ENCODE measurements around the gene MED26. TPM values are rescaled to one million over a fixed set of nuclear protein-coding genes. Genes with fewer than 3 reads are reported as not detected.
A peak's percentile ranks its signal among the peaks of the same experiment; 100 is the strongest.

MED26 gene
- total RNA-seq, 1 donor = 7.3 TPM

DNA sequence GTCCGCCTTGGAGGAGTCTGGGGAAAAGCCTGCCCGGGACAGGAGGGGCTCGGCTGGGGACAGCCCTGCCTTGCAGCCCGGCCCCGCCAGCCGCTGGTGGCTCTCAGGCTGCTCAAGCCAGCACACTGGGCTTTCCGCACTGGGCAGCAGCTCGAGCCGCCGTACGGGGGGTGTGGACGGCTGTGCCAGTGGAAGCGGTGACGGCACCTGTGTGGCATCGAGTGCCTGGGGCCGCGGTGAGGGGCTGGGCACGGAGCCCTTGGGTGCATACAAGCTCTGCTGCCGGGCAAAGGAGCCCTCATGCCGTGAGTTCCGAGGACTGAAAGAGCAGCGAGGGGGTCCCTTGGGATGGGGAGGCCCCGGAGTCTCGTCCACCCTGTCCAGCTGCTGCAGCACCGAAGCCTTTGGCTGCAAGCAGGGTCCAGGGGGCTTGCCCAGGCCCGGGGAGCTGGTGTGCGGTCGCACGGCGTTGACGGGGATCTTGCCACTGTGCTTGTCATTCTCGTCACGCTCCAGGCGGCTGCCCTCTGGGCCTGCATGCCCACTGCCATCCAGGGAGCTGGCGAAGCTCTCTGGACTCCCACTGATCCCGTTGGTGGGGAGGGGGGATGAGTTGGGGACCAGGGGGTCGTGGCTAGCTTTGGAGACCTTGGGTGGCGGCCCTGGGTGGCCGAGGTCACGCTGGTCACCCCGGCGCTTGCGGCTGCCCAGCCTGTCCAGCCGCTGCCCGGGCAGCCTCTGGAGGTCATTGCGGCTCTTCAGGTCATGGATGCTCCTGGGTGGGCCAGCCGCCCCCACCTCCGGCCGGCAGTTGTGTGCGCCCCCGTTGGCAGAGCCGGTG lies 51.1 kb downstream of the MED26 start:
- no peak overlapping the region for H3K4me3 ChIP-seq (ENCODE audit: low read depth, low read length)
- no peak for DNase-seq (ENCODE audit: low read depth)
- TF ChIP-seq, protein P1, sequence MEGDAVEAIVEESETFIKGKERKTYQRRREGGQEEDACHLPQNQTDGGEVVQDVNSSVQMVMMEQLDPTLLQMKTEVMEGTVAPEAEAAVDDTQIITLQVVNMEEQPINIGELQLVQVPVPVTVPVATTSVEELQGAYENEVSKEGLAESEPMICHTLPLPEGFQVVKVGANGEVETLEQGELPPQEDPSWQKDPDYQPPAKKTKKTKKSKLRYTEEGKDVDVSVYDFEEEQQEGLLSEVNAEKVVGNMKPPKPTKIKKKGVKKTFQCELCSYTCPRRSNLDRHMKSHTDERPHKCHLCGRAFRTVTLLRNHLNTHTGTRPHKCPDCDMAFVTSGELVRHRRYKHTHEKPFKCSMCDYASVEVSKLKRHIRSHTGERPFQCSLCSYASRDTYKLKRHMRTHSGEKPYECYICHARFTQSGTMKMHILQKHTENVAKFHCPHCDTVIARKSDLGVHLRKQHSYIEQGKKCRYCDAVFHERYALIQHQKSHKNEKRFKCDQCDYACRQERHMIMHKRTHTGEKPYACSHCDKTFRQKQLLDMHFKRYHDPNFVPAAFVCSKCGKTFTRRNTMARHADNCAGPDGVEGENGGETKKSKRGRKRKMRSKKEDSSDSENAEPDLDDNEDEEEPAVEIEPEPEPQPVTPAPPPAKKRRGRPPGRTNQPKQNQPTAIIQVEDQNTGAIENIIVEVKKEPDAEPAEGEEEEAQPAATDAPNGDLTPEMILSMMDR (IDR thresholded peaks at IDR 0.05; ENCODE audit: insufficient read depth, low read depth, low read length) = no peak

DNA sequence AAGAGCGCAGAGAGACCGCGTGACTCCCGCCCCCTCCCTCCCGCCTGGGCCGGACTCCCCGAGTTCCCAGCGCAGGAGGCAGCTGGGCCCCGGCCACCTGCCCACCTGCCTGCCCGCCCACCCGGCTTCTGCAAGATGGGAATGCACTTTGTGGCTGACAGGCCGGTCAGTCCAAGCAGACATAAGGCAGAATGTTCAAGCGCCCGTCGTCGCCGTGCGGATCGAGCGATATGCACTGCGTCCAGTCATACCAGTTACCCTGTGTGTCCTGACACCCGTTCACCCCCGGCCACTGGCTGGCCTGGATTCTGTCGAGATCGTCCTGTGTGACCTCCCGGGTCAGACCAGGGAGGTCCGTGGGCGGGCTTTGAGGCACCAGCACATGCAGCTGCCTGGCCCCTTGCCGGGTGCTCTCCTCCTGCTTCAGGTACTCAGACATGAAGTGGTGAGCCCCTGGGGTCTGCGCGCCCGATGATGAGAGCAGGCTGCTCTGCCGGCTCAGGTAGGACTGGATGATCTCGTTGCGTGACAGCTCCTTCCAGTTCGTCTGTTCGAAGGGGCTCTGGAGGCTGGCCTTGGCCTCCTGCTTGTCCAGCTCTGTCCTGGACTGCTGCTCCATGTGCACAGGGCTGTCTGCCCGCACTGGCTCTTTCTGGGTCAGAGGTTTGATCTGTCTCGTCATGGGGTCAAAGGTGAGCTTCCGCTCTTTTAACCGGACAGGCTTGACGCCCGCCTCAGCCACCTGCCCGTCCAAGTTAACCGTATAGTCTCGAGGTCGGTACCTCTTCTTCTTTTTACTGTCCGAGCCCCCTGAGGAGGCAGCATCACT lies 51.9 kb downstream of the MED26 start:
- no peak for DNase-seq (ENCODE audit: low read depth)
- TF ChIP-seq, protein P1 (IDR thresholded peaks at IDR 0.05; ENCODE audit: insufficient read depth, low read depth, low read length) = no peak
- no peak overlapping the region for H3K4me3 ChIP-seq (ENCODE audit: low read depth, low read length)

DNA sequence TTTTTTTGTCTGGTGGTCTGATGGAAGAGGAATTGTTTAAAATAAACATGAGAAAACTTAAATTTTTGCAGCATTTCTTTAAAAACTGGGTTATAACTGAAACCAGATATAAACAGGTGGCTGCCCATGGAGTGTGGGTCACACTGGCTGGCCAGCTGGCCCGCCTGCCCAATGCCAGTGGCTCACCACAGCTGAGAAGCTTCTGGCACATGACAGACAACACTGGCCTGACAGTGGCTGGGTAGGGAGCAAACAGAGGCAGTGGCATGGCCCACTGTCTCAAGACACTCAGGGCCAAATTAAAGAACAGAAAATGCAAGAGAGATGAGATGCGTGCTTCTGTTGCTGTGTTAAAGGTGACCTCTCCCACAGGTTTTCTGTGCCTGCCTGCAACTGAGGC lies 52.7 kb downstream of the MED26 start:
- TF ChIP-seq, protein P1 (IDR thresholded peaks at IDR 0.05; ENCODE audit: insufficient read depth, low read depth, low read length) = no peak
- H3K4me3 ChIP-seq (ENCODE audit: low read depth, low read length) = no peak overlapping the region
- DNase-seq (ENCODE audit: low read depth) = no peak

DNA sequence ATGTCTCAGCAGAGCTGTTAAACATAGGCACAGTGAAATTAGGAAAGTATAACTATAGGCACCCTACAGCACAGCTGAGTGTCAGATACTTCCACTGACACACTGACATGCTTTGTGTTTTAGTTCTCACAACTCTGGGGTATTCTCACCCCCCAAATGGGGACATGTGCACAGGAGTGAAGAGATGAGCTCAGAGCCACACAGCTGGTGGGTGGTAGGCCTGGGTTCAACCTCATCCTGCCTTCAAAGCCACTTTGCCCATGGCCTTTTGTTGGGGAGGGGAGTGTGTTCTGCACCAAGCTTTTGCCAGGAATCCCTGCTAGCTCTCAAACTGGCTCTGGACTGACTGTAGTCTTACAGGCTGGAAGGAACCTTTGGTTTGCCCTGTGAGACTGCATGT lies 54.1 kb downstream of the MED26 start:
- TF ChIP-seq, protein P1 (IDR thresholded peaks at IDR 0.05; ENCODE audit: insufficient read depth, low read depth, low read length) = no peak
- no peak overlapping the region for H3K4me3 ChIP-seq (ENCODE audit: low read depth, low read length)
- no peak for DNase-seq (ENCODE audit: low read depth)

DNA sequence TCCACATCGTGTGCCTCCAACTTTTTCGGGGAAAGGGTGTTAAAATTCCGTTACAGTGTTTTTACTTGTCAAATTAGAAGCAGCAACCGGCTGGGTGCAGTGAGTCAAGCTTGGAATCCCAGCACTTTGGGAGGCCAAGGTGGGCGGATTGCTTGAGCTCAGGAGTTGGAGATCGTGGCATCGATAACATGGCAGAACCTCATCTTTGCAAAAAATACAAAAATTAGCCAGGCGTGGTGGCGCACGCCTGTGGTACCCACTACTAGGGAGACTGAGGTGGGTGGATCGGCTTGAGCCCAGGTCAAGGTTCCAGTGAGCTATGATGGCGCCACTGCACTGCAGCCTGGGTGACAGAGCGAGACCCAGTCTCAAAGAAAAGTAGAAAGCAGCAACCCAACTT lies 54.7 kb downstream of the MED26 start:
- TF ChIP-seq, protein P1 (IDR thresholded peaks at IDR 0.05; ENCODE audit: insufficient read depth, low read depth, low read length) = no peak
- DNase-seq (ENCODE audit: low read depth) = no peak
- peak overlapping the region; percentile 96 for H3K4me3 ChIP-seq (ENCODE audit: low read depth, low read length)

DNA sequence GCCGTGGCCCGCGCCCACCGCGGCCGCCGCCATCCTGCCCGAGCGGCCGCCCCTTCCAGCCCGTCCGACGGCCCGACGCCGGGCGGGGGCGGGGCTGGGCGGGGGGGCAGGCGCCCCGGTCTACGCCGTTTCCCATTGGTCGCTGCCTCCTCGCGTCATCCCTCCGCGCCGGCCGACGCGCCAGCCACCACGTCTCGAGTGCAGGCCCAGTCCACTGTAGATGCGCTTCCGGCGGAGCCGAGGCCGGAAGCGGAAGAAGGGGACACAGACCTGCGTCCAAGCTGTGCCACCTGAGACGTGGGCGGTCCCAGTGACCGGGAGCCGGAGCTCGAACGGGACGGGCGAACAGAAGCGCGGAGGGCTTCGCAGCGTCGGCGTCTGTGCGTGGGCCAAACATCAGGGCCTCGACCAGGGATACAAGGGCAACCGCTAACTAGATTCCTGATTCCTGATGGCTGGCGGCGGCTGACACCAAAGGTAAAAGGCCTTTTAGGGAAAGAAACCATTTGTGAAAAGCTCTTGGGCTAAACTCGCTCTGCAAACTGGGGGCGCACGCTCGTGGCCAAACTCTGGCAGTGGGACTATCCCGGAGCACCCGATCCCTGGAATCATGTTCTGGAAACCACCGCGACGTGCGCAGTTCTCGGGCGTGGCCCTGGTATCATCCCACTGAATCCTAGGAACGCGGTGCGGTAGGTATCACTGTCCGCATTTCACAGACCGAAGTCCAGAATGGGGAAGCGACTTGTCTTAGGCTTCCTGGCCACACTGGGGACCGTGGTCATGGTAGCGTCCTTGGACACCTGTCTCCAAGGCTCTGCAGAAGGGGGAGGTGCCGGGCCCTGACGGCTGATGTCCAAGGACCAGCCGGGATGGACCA lies 55.4 kb downstream of the MED26 start, which contains the start of gene SLC35E1:
TSS of gene SLC35E1 (minus strand) at position 84 of the 880 bp plus-strand sequence. CDS start at position 33, 51 bp downstream.
- peak; percentile 97 for DNase-seq (ENCODE audit: low read depth)
- TF ChIP-seq, protein P1 (IDR thresholded peaks at IDR 0.05; ENCODE audit: insufficient read depth, low read depth, low read length) = no peak
- peak within 1 kb of the TSS; percentile 96 for H3K4me3 ChIP-seq (ENCODE audit: low read depth, low read length)

Data from fibroblast of villous mesenchyme (primary cell).